ENCODE data around the gene ADK. TPM values are rescaled to one million over a fixed set of nuclear protein-coding genes. Genes with fewer than 3 reads are reported as not detected.

ADK gene
- total and polyA plus RNA-seq, 2 experiments from 2014 or later, result 39.9 to 53.0 TPM

DNA sequence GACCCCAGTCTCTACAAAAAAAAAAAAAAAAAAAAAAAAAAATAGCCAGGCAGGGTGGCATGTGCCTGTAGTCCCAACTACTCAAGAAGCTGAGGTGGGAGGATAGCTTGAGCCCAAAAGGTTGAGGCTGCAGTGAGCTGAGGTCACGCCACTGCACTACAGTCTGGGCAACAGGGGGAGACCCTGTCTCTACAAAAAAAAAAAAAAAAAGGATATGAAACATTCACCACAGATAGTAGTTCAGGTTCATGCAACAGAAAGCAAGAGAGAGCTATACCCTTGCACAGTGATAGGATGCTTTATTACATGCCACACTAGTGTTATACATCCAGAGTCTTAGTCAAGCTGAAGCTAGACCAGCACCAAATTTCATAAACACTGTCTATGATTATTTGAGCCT lies 526.9 kb downstream of the ADK start (continued):
- TF ChIP-seq, protein P1, sequence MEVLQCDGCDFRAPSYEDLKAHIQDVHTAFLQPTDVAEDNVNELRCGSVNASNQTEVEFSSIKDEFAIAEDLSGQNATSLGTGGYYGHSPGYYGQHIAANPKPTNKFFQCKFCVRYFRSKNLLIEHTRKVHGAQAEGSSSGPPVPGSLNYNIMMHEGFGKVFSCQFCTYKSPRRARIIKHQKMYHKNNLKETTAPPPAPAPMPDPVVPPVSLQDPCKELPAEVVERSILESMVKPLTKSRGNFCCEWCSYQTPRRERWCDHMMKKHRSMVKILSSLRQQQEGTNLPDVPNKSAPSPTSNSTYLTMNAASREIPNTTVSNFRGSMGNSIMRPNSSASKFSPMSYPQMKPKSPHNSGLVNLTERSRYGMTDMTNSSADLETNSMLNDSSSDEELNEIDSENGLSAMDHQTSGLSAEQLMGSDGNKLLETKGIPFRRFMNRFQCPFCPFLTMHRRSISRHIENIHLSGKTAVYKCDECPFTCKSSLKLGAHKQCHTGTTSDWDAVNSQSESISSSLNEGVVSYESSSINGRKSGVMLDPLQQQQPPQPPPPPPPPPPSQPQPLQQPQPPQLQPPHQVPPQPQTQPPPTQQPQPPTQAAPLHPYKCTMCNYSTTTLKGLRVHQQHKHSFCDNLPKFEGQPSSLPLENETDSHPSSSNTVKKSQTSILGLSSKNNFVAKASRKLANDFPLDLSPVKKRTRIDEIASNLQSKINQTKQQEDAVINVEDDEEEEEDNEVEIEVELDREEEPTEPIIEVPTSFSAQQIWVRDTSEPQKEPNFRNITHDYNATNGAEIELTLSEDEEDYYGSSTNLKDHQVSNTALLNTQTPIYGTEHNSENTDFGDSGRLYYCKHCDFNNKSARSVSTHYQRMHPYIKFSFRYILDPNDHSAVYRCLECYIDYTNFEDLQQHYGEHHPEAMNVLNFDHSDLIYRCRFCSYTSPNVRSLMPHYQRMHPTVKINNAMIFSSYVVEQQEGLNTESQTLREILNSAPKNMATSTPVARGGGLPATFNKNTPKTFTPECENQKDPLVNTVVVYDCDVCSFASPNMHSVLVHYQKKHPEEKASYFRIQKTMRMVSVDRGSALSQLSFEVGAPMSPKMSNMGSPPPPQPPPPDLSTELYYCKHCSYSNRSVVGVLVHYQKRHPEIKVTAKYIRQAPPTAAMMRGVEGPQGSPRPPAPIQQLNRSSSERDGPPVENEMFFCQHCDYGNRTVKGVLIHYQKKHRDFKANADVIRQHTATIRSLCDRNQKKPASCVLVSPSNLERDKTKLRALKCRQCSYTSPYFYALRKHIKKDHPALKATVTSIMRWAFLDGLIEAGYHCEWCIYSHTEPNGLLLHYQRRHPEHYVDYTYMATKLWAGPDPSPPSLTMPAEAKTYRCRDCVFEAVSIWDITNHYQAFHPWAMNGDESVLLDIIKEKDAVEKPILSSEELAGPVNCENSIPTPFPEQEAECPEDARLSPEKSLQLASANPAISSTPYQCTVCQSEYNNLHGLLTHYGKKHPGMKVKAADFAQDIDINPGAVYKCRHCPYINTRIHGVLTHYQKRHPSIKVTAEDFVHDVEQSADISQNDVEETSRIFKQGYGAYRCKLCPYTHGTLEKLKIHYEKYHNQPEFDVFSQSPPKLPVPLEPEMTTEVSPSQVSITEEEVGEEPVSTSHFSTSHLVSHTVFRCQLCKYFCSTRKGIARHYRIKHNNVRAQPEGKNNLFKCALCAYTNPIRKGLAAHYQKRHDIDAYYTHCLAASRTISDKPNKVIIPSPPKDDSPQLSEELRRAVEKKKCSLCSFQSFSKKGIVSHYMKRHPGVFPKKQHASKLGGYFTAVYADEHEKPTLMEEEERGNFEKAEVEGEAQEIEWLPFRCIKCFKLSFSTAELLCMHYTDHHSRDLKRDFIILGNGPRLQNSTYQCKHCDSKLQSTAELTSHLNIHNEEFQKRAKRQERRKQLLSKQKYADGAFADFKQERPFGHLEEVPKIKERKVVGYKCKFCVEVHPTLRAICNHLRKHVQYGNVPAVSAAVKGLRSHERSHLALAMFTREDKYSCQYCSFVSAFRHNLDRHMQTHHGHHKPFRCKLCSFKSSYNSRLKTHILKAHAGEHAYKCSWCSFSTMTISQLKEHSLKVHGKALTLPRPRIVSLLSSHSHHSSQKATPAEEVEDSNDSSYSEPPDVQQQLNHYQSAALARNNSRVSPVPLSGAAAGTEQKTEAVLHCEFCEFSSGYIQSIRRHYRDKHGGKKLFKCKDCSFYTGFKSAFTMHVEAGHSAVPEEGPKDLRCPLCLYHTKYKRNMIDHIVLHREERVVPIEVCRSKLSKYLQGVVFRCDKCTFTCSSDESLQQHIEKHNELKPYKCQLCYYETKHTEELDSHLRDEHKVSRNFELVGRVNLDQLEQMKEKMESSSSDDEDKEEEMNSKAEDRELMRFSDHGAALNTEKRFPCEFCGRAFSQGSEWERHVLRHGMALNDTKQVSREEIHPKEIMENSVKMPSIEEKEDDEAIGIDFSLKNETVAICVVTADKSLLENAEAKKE (CRISPR knock-in tag; IDR thresholded peaks at IDR 0.05), result no peak
- TF ChIP-seq ZNF331 (CRISPR knock-in tag; IDR thresholded peaks at IDR 0.05; ENCODE audit: low read depth), result no peak
- no peak for TF ChIP-seq STAT1 (IDR thresholded peaks at IDR 0.05; ENCODE audit: unreplicated experiment)
- no peak for TF ChIP-seq CREB1 (CRISPR knock-in tag; IDR thresholded peaks at IDR 0.05; ENCODE audit: low read depth)
- TF ChIP-seq EZH2phosphoT487 (IDR thresholded peaks at IDR 0.05; ENCODE audit: unreplicated experiment), result no peak
- TF ChIP-seq, protein P2, sequence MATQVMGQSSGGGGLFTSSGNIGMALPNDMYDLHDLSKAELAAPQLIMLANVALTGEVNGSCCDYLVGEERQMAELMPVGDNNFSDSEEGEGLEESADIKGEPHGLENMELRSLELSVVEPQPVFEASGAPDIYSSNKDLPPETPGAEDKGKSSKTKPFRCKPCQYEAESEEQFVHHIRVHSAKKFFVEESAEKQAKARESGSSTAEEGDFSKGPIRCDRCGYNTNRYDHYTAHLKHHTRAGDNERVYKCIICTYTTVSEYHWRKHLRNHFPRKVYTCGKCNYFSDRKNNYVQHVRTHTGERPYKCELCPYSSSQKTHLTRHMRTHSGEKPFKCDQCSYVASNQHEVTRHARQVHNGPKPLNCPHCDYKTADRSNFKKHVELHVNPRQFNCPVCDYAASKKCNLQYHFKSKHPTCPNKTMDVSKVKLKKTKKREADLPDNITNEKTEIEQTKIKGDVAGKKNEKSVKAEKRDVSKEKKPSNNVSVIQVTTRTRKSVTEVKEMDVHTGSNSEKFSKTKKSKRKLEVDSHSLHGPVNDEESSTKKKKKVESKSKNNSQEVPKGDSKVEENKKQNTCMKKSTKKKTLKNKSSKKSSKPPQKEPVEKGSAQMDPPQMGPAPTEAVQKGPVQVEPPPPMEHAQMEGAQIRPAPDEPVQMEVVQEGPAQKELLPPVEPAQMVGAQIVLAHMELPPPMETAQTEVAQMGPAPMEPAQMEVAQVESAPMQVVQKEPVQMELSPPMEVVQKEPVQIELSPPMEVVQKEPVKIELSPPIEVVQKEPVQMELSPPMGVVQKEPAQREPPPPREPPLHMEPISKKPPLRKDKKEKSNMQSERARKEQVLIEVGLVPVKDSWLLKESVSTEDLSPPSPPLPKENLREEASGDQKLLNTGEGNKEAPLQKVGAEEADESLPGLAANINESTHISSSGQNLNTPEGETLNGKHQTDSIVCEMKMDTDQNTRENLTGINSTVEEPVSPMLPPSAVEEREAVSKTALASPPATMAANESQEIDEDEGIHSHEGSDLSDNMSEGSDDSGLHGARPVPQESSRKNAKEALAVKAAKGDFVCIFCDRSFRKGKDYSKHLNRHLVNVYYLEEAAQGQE (IDR thresholded peaks at IDR 0.05; ENCODE audit: unreplicated experiment), result no peak
- TF ChIP-seq, protein P3, sequence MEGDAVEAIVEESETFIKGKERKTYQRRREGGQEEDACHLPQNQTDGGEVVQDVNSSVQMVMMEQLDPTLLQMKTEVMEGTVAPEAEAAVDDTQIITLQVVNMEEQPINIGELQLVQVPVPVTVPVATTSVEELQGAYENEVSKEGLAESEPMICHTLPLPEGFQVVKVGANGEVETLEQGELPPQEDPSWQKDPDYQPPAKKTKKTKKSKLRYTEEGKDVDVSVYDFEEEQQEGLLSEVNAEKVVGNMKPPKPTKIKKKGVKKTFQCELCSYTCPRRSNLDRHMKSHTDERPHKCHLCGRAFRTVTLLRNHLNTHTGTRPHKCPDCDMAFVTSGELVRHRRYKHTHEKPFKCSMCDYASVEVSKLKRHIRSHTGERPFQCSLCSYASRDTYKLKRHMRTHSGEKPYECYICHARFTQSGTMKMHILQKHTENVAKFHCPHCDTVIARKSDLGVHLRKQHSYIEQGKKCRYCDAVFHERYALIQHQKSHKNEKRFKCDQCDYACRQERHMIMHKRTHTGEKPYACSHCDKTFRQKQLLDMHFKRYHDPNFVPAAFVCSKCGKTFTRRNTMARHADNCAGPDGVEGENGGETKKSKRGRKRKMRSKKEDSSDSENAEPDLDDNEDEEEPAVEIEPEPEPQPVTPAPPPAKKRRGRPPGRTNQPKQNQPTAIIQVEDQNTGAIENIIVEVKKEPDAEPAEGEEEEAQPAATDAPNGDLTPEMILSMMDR (conservative IDR thresholded peaks at IDR 0.05; ENCODE audit: low read depth in 2 of 2), result no peak
